GM12865 (cell line): ENCODE data around the gene PSD4.

ENCODE experiments used
- DNase-seq: peaks from one replicate; pipeline ENCODE4 v3.0.0; 2010; ENCODE audit warnings: low read depth
- H3K4me3 ChIP-seq: 2 replicates; pipeline ENCODE4 v1.5.1; 2011; ENCODE audit warnings: mild to moderate bottlenecking, low read depth, low read length, control low read depth
- CTCF ChIP-seq: IDR thresholded peaks from 2 replicates; pipeline ENCODE4 v1.5.1; 2011; ENCODE audit warnings: low read length, control low read depth, low read depth, inconsistent platforms; ENCODE audit not compliant: insufficient read depth; ENCODE audit errors: missing control alignments

The PSD4 gene

GRCh38 chr2:113220970-113221708, 47.4 kb downstream of the PSD4 start:
- H3K4me3 ChIP-seq, result no peak overlapping the region
- DNase-seq, result no peak
- no peak for TF ChIP-seq CTCF

GRCh38 chr2:113221846-113222245, 48.1 kb downstream of the PSD4 start:
- H3K4me3 ChIP-seq, result no peak overlapping the region
- DNase-seq, result no peak
- TF ChIP-seq CTCF, result no peak

- DNase-seq, result no peak
- TF ChIP-seq CTCF, result no peak
- no peak overlapping the region for H3K4me3 ChIP-seq
Measured at GRCh38 chr2:113223813-113224212, 50.0 kb downstream of the PSD4 start.

GRCh38 chr2:113224647-113225236, 51.0 kb downstream of the PSD4 start:
- H3K4me3 ChIP-seq, result no peak overlapping the region
- DNase-seq, result no peak
- TF ChIP-seq CTCF, result no peak

GRCh38 chr2:113225263-113226259, 51.8 kb downstream of the PSD4 start:
- no peak for TF ChIP-seq CTCF
- DNase-seq, result no peak
- H3K4me3 ChIP-seq, result no peak overlapping the region

- H3K4me3 ChIP-seq, result no peak overlapping the region
- DNase-seq, result no peak
- no peak for TF ChIP-seq CTCF
Measured at GRCh38 chr2:113226462-113226861, 52.7 kb downstream of the PSD4 start.
